Right lobe of liver (tissue), 6 donors: ENCODE data around the gene CDK5RAP1. TPM values are rescaled to one million over a fixed set of nuclear protein-coding genes. Genes with fewer than 3 reads are reported as not detected.

Experiments used
- ATAC-seq, 4 donors: fragments of 200-7000 bp; cut with Tn5 transposase; one replicate each; pipeline ENCODE4 v1.9.1; 2020; ENCODE audit warnings: mild to moderate bottlenecking in 4 of 4, moderate library complexity in 4 of 4
- DNase-seq, 3 donors: peaks; one replicate each; pipeline ENCODE4 v3.0.0-alpha.2; 2020
- H3K27ac ChIP-seq, 3 donors: fragments of 200-600 bp; one replicate each; pipeline ENCODE4 v1.8.0; 2022
- H3K27me3 ChIP-seq, 2 donors: fragments of 200-600 bp; one replicate each; pipeline ENCODE4 v1.8.0; 2022
- H3K36me3 ChIP-seq, 4 donors: fragments of 200-600 bp; sonication (generic) in 1 of 4; one replicate each; pipeline versions ENCODE4 v1.5.1 to v1.8.0; 2017 to 2022; ENCODE audit warnings: control low read depth in 1 of 4
- H3K4me1 ChIP-seq, 4 donors: fragments of 200-600 bp; sonication (generic) in 1 of 4; one replicate each; pipeline versions ENCODE4 v1.5.1 to v1.8.0; 2017 to 2022; ENCODE audit warnings: control low read depth in 1 of 4
- H3K4me3 ChIP-seq, 3 donors: fragments of 200-600 bp; one replicate each; pipeline ENCODE4 v1.8.0; 2022
- H3K9me3 ChIP-seq, 4 donors: fragments of 200-600 bp; sonication (generic) in 1 of 4; one replicate each; pipeline versions ENCODE4 v1.5.1 to v1.8.0; 2017 to 2022; ENCODE audit warnings: control low read depth in 1 of 4
- POLR2A ChIP-seq: fragments of 450-650 bp; IDR thresholded peaks from one replicate; pipeline ENCODE4 v1.6.1; 2017; ENCODE audit warnings: antibody characterized with exemption, mild to moderate bottlenecking
- WGBS: methylation state at CpG from one replicate; pipeline ENCODE4 v1.1.6; 2018; ENCODE audit warnings: low coverage, low lambda C conversion rate; ENCODE audit not compliant: insufficient coverage; ENCODE audit errors: missing lambda C conversion rate; 5-methylcytosine and 5-hydroxymethylcytosine counted together
- intact Hi-C, 2 donors: fragments of 100-400 bp; cut with DNase I; formaldehyde crosslinking; loops; one replicate each; pipeline versions ENCODE4 v1.11.2 to v1.14.1; 2022
- total RNA-seq, 6 experiments: library from RNA; depleted of rRNA in 2 of 6; stranded (reverse); fragments of >200 nt in 2 of 6; fragmentation: NEBNext Ultra II Directional in 3 of 6; extraction: Animal tissue kit (Norgen Biotek cat#: 25700) in 3 of 6; gene quantifications; one replicate each; pipeline versions ENCODE4 v1.1.0 to v1.2.4, GENCODE V29; 2016 to 2023
- TF ChIP-seq, protein P1 (sequence below), 4 donors: fragments of 200-600 bp in 3 of 4; fragments of 450-650 bp in 1 of 4; IDR thresholded peaks; one replicate each; pipeline versions ENCODE4 v1.5.1 to v1.8.0; 2016 to 2022; ENCODE audit warnings: antibody characterized with exemption in 4 of 4, mild to moderate bottlenecking in 2 of 4
- donor health status: DM: no; HTN: yes; CAD: no.
- donor health status: DM: no; HTN: no; CAD: no.
- donor health status: DM: no; HTN: no; CAD: no.
- donor health status: DM: no; HTN: yes; CAD: no.
- donor health status: DM: no; HTN: yes; CAD: no.

CDK5RAP1 gene
- total RNA-seq, 6 experiments from 2014 or later, result 10.9 to 21.6 (median 14.0) TPM

DNA sequence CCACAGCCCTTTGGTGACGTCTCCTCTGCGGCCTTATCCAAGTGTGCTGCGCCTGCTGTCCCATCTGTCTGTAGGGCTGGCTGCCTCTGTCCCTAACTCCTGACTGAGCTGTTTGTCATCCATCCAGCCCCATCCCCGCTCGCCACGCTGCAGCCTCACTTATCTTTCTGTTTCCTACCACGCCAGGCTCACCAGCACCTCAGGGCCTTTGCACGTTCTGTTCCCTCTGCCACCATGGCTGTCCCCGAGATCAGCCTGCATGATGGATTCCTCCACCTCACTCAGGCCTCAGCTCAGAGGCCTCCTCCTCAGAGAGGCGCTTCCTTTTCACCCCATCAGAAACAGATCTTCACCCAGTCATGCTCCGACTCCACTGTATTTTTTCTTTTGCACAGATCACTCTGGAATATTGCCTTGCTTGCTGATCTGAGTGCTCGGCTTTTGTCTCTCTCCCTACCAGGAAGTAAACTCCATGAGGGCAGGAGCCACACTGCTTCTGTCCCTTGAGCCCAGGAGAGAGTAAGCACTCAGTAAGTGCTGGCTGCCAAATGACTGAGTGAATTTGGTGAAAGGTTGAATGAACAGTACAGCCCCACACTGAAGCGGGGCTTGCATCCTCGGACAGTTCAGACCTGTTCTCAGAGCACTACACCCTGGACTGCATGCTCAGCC lies 83.8 kb downstream of the CDK5RAP1 start:
- TF ChIP-seq, protein P1, sequence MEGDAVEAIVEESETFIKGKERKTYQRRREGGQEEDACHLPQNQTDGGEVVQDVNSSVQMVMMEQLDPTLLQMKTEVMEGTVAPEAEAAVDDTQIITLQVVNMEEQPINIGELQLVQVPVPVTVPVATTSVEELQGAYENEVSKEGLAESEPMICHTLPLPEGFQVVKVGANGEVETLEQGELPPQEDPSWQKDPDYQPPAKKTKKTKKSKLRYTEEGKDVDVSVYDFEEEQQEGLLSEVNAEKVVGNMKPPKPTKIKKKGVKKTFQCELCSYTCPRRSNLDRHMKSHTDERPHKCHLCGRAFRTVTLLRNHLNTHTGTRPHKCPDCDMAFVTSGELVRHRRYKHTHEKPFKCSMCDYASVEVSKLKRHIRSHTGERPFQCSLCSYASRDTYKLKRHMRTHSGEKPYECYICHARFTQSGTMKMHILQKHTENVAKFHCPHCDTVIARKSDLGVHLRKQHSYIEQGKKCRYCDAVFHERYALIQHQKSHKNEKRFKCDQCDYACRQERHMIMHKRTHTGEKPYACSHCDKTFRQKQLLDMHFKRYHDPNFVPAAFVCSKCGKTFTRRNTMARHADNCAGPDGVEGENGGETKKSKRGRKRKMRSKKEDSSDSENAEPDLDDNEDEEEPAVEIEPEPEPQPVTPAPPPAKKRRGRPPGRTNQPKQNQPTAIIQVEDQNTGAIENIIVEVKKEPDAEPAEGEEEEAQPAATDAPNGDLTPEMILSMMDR (IDR thresholded peaks at IDR 0.05), result no peak
- TF ChIP-seq POLR2A, result no peak
- Histone ChIP-seq H3K9me3 (no peaks in the 10 kb centered on the region), H3K27ac (no peak overlapping the region), H3K27me3 (no peaks in the 10 kb centered on the region), H3K4me3 (no peak overlapping the region), H3K4me1 (no peaks in the 10 kb centered on the region), H3K36me3 (no peaks in the 10 kb centered on the region)
- no peak for DNase-seq
- WGBS, result 93% methylated on average over 4 of the region's 14 CpGs
- intact Hi-C loops, result no loop called here
- ATAC-seq, result no peak

DNA sequence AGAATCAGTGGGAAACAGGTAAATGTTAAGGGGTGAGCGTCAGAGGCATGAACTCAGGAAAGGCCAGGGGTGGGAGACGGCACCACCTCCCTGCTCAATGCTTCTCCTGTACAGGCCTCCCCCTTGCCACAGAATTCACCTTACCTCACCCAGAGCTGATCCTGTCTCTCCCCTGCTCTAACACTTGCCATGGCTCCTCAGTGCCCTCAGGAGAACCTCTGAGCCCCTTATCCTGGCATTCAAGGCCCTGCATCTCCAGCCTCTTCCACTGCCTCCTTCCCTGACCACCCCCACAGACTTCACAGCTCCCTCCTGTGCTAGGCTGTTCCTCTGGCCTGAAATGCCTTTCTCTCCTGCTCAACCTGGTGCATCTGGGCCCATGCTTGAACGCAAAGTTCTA lies 84.4 kb downstream of the CDK5RAP1 start:
- Histone ChIP-seq H3K27ac (no peak overlapping the region), H3K4me3 (no peak overlapping the region), H3K4me1 (no peaks in the 10 kb centered on the region), H3K36me3 (no peaks in the 10 kb centered on the region), H3K9me3 (no peaks in the 10 kb centered on the region), H3K27me3 (no peaks in the 10 kb centered on the region)
- no peak for TF ChIP-seq POLR2A
- intact Hi-C loops, result no loop called here
- WGBS, result 45% methylated on average over 1 of the region's 3 CpGs
- DNase-seq (no peak), ATAC-seq (no peak)

DNA sequence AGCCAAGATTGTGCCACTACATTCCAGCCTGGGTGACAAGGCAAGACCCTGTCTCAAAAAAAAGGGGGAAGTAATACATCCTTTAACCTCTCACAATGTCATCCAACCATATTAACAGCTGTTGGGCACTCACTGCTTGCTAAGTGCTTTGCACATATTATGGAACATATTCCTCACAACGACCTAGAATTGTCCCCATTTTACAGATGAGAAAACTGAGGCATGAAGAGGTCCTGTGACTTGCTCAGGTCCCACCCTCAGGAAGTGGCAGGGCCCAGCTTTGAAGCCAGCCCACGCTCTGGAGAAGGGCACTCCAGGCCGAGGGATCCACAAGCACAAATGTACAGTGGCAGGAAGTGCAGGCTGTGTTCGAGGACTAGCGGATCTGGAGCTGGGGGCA lies 85.0 kb downstream of the CDK5RAP1 start:
- TF ChIP-seq, protein P1 (IDR thresholded peaks at IDR 0.05), result no peak
- TF ChIP-seq POLR2A, result no peak
- WGBS, result 60% methylated on average over 1 of the region's 5 CpGs
- no peaks in the 10 kb centered on the region for H3K36me3 ChIP-seq
- intact Hi-C loops, result no loop called here
- H3K9me3 ChIP-seq, result no peaks in the 10 kb centered on the region
- no peaks in the 10 kb centered on the region for H3K27me3 ChIP-seq
- DNase-seq (no peak), ATAC-seq (no peak)
- no peaks in the 10 kb centered on the region for H3K4me1 ChIP-seq
- no peak overlapping the region for H3K27ac ChIP-seq
- no peak overlapping the region for H3K4me3 ChIP-seq

DNA sequence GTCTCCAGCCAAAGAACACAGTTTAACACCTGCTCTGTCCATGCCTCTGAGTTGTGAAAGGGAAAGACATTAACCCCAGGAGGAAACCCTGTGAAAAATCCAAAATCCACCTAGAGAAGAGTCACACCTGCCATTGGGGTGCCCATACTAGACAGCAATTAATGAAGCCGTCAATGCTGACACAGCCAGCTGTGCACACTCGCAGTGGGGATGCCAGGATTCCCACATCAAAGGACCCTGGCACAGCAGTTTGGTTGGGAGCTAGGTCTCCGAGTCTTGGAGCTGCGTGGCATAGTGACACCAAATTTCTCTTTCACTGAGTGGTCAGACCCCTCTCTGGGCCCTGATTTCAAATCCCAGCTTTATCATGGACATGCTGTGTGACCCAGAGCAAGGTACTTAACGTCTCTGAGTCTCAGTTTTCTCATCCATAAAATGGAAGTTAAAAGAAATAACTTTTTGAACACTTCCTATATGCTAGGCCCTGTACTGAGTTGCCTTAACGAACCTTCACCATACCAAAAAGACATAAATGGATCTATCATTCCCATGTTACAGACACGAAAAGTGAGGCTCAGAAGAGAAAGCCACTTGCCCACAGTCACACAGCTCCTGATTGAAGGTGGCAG lies 87.5 kb downstream of the CDK5RAP1 start:
- H3K27me3 ChIP-seq, result no peaks in the 10 kb centered on the region
- no peak overlapping the region for H3K4me3 ChIP-seq
- intact Hi-C loops, result no loop called here
- H3K36me3 ChIP-seq, result no peaks in the 10 kb centered on the region
- H3K4me1 ChIP-seq, result no peaks in the 10 kb centered on the region
- no peaks in the 10 kb centered on the region for H3K9me3 ChIP-seq
- DNase-seq, result no peak
- WGBS, result 71% methylated on average over 7 of the region's 7 CpGs
- no peak overlapping the region for H3K27ac ChIP-seq
- no peak for ATAC-seq
- TF ChIP-seq POLR2A, result no peak
- TF ChIP-seq, protein P1 (IDR thresholded peaks at IDR 0.05), result no peak

DNA sequence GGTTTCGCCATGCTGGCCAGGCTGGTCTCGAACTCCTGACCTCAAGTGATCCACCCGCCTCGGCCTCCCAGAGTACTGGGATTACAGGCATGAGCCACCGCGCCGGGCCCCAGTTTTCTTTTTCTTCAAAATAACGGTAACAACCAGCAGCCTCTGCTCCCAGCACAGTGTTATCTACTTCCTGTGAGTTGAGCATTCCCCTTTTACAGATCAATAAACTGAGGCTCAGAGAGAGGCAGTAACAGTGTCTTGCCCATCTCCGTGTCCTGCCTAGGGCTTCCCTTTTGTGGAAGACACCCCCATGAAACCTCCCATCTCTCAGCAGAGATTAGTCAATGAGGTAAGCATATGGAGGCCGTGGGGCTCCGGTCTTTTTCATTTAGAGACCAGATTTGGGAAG lies 88.7 kb downstream of the CDK5RAP1 start:
- H3K4me1 ChIP-seq, result no peaks in the 10 kb centered on the region
- no peaks in the 10 kb centered on the region for H3K36me3 ChIP-seq
- H3K4me3 ChIP-seq, result no peak overlapping the region
- H3K9me3 ChIP-seq, result no peaks in the 10 kb centered on the region
- ATAC-seq (no peak), DNase-seq (no peak)
- H3K27ac ChIP-seq, result no peak overlapping the region
- WGBS, result 82% methylated on average over 11 of the region's 11 CpGs
- H3K27me3 ChIP-seq, result no peaks in the 10 kb centered on the region
- TF ChIP-seq, protein P1 (IDR thresholded peaks at IDR 0.05), result no peak
- TF ChIP-seq POLR2A, result no peak
- intact Hi-C loops, result no loop called here
